ENCODE results near the gene URI1.

DNA sequence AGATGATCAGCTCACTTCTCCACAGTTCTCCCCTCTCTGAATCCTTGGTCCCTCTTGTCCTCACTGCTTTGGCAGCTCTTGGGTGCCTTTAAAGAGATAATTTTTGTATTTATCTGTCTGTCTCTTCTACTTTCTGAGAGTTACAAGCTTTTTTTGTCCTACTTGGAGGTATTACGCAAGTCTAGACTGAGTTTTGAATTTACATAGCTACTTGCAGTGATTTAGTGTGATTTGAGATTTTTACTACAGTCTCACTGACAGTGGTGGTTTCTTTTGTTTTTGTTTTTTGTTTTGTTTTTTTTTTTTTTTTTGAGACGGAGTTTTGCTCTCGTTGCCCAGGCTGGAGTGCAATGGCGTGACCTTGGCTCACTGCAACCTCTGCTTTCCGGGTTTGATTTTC is 22.1 kb downstream of the URI1 start:
- no peak for TF ChIP-seq CTCF (IDR thresholded peaks at IDR 0.05)
- no peak for TF ChIP-seq POLR2A (IDR thresholded peaks at IDR 0.05)
